Upper lobe of right lung (tissue), 1 donor: ENCODE measurements around the gene FERMT3. TPM values are rescaled to one million over a fixed set of nuclear protein-coding genes. Genes with fewer than 3 reads are reported as not detected.

ENCODE experiments used
- ATAC-seq: fragments of 200-7000 bp; cut with Tn5 transposase; one replicate; pipeline ENCODE4 v1.9.1; 2020; ENCODE audit warnings: mild to moderate bottlenecking, moderate library complexity
- DNase-seq: peaks from one replicate; pipeline ENCODE4 v3.0.0-alpha.2; 2020
- H3K27ac ChIP-seq: fragments of 200-600 bp; one replicate; pipeline ENCODE4 v1.8.0; 2022
- H3K27me3 ChIP-seq: fragments of 200-600 bp; one replicate; pipeline ENCODE4 v1.8.0; 2022; ENCODE audit warnings: mild to moderate bottlenecking
- H3K36me3 ChIP-seq: fragments of 200-600 bp; one replicate; pipeline ENCODE4 v1.8.0; 2022
- H3K4me1 ChIP-seq: fragments of 200-600 bp; one replicate; pipeline ENCODE4 v1.8.0; 2022
- H3K4me3 ChIP-seq: fragments of 200-600 bp; one replicate; pipeline ENCODE4 v1.8.0; 2022; ENCODE audit warnings: mild to moderate bottlenecking
- H3K9me3 ChIP-seq: fragments of 200-600 bp; one replicate; pipeline ENCODE4 v1.8.0; 2022
- intact Hi-C: fragments of 100-400 bp; cut with DNase I; formaldehyde crosslinking; loops from one replicate; pipeline ENCODE4 v1.11.0; 2022
- total RNA-seq: library from RNA; stranded (reverse); fragmentation: NEBNext Ultra II Directional; extraction: Animal tissue kit (Norgen Biotek cat#: 25700); gene quantifications from one replicate; pipeline ENCODE4 v1.2.1, GENCODE V29; 2021
- TF ChIP-seq, protein P1 (sequence below): fragments of 200-600 bp; IDR thresholded peaks from one replicate; pipeline ENCODE4 v1.8.0; 2022; ENCODE audit warnings: antibody characterized with exemption
- donor health status: DM: no; HTN: yes; CAD: no; lungs with severe emphysema.

Gene FERMT3
- total RNA-seq, 1 donor from 2014 or later: 73.1 TPM

DNA sequence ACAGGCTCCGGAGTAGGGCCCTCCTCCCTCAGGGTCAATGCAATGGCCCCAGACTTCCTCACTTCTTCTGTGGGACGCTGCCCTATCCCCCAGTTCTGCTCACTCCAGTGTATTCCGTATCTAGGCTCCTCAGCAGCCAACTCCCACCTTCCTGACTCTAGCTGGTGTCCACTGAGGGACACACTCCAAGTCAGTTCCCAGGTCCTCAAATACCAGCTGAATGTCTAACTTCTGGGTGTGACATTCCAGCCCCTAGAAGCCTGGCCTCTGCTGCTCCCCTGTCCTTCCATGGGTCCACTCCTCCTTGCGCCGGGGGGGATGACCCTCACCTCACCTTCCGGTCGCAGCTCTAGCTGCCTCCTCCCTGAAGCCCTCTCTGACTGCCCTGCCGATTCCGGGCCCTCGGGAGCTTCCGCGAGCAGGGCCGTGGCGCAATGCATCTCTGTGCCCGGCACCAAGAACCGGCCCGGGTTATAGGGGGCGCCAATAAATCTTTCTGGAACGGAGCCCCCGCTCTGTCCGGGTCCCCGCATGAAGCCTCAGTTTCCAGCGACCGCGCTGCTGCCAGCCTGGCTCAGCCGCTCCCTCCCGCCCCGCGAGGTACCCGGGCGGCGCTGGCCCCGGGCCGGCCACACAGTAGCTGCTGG, 62.5 kb downstream of the FERMT3 start:
- peak overlapping the region; percentile 92 for H3K27ac ChIP-seq
- H3K9me3 ChIP-seq: no peaks in the 10 kb centered on the region
- DNase-seq (peak; percentile 88), ATAC-seq (peak; percentile 32)
- H3K27me3 ChIP-seq: no peaks in the 10 kb centered on the region
- peak overlapping the region; percentile 73 for H3K4me3 ChIP-seq
- TF ChIP-seq, protein P1, sequence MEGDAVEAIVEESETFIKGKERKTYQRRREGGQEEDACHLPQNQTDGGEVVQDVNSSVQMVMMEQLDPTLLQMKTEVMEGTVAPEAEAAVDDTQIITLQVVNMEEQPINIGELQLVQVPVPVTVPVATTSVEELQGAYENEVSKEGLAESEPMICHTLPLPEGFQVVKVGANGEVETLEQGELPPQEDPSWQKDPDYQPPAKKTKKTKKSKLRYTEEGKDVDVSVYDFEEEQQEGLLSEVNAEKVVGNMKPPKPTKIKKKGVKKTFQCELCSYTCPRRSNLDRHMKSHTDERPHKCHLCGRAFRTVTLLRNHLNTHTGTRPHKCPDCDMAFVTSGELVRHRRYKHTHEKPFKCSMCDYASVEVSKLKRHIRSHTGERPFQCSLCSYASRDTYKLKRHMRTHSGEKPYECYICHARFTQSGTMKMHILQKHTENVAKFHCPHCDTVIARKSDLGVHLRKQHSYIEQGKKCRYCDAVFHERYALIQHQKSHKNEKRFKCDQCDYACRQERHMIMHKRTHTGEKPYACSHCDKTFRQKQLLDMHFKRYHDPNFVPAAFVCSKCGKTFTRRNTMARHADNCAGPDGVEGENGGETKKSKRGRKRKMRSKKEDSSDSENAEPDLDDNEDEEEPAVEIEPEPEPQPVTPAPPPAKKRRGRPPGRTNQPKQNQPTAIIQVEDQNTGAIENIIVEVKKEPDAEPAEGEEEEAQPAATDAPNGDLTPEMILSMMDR: no peak
- H3K36me3 ChIP-seq: peaks cover 23% of the 10 kb centered on the region
- peaks cover 29% of the 10 kb centered on the region for H3K4me1 ChIP-seq
- intact Hi-C loops: no loop called here

DNA sequence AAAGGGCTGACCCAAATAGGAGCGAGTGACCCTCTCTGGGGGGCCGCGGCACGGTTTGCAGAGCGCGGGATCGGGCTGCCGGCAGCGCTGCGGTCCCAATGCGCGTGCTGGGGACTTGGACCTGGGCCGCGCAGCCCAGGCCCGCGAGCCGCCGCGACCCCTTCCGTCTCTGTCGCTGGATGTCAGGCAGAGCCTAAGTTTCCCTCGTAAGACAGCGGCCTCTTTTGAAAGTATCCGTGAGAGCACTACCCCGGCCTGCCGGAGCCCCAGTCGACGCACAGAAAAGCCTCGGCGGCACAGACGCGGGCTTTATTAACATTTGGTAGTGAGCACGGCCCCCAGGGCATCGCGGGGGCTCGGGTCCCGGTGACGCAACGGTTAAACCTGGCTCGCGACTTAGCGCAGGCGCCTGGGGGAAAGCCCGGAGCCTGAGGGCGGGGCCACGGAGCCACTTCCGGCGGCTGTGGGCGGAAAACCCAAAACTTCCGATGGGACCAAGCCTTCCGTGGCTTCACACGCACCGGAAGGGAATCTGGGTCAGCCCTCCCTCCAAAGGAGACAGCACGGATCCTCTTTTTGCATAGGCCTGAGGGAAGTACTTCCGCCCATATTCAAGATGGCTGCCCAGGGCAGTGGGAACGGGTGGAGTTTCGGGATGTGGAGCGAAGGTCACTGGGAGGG, 63.2 kb downstream of the FERMT3 start:
- intact Hi-C loops: no loop called here
- ATAC-seq (peak; percentile 87), DNase-seq (peak; percentile 98)
- H3K27ac ChIP-seq: peak overlapping the region; percentile 92
- peak overlapping the region; percentile 73 for H3K4me3 ChIP-seq
- H3K4me1 ChIP-seq: peaks cover 29% of the 10 kb centered on the region
- no peaks in the 10 kb centered on the region for H3K27me3 ChIP-seq
- TF ChIP-seq, protein P1: peak; percentile 11
- no peaks in the 10 kb centered on the region for H3K9me3 ChIP-seq
- H3K36me3 ChIP-seq: peaks cover 22% of the 10 kb centered on the region

Other genes starting within 250 kb of the FERMT3 start
- 199 TPM for gene COX8A, start 232.1 kb upstream of the FERMT3 start, total RNA-seq
- gene OTUB1, start 220.3 kb upstream of the FERMT3 start, total RNA-seq: 60.6 TPM
- not detected for gene FLRT1, start 170.8 kb upstream of the FERMT3 start, total RNA-seq
- gene MACROD1, start 40.6 kb upstream of the FERMT3 start, total RNA-seq: 15.8 TPM
- gene STIP1, start 20.6 kb upstream of the FERMT3 start, total RNA-seq: 110 TPM
- 22.4 TPM for gene TRPT1, start 19.5 kb downstream of the FERMT3 start, total RNA-seq
- gene NUDT22, start 19.6 kb downstream of the FERMT3 start, total RNA-seq: 47.8 TPM
- 36.4 TPM for gene DNAJC4, start 23.8 kb downstream of the FERMT3 start, total RNA-seq
- gene VEGFB, start 27.9 kb downstream of the FERMT3 start, total RNA-seq: 172 TPM
- 53.9 TPM for gene FKBP2, start 34.4 kb downstream of the FERMT3 start, total RNA-seq
- gene PPP1R14B, start 40.2 kb downstream of the FERMT3 start, total RNA-seq: 76.5 TPM
- gene PLCB3, start 44.8 kb downstream of the FERMT3 start, total RNA-seq: 32.4 TPM
- 58.9 TPM for gene BAD, start 77.9 kb downstream of the FERMT3 start, total RNA-seq
- 38.6 TPM for gene GPR137, start 79.1 kb downstream of the FERMT3 start, total RNA-seq
- not detected for gene KCNK4, start 84.6 kb downstream of the FERMT3 start, total RNA-seq
- gene CATSPERZ, start 93.6 kb downstream of the FERMT3 start, total RNA-seq: not detected
- 51.9 TPM for gene ESRRA, start 98.8 kb downstream of the FERMT3 start, total RNA-seq
- gene TRMT112, start 110.8 kb downstream of the FERMT3 start, total RNA-seq: 168 TPM
- 176 TPM for gene PRDX5, start 111.4 kb downstream of the FERMT3 start, total RNA-seq
- 20.7 TPM for gene CCDC88B, start 133.5 kb downstream of the FERMT3 start, total RNA-seq
- 42.4 TPM for gene RPS6KA4, start 152.4 kb downstream of the FERMT3 start, total RNA-seq